Measurements from ENCODE around the gene TCEAL6.

The TCEAL6 gene

GRCh38 chrX:102113367-102113766 is 28.9 kb downstream of the TCEAL6 start:
- TF ChIP-seq CTCF (IDR thresholded peaks at IDR 0.05; ENCODE audit: low read depth, low read length), result no peak
- Histone ChIP-seq H3K9me3 (ENCODE audit: severe bottlenecking) (peaks cover 2% of the 10 kb centered on the region), H3K4me3 (ENCODE audit: low read depth, low read length) (no peak overlapping the region), H3K27me3 (ENCODE audit: insufficient read depth, low read depth, severe bottlenecking) (peaks cover 19% of the 10 kb centered on the region), H3K27ac (no peak overlapping the region), H3K36me3 (no peaks in the 10 kb centered on the region)
- DNase-seq, result no peak

Data from WERI-Rb-1 (cell line).